IMR-90 (cell line): ENCODE results near the gene PPP2R5A. TPM values are rescaled to one million over a fixed set of nuclear protein-coding genes. Genes with fewer than 3 reads are reported as not detected.

Experiments used
- ATAC-seq: fragments of 200-7000 bp; cut with Tn5 transposase; 2 replicates; pipeline ENCODE4 v1.9.1; 2020; ENCODE audit warnings: low read depth, mild to moderate bottlenecking, moderate library complexity
- BruUV-seq: library from RNA; stranded (reverse); fragments of 400-500 nt; replicated peaks from 2 replicates; lab custom pipeline; 2021; lab: Mats Ljungman, UMichigan
- CTCF ChIA-PET: fragments of 300-600 bp; formaldehyde crosslinking; extraction: SDS; loops from one replicate; lab custom pipeline; 2021; ENCODE audit warnings: antibody characterized with exemption; lab: Yijun Ruan, JAX
- POLR2A ChIA-PET: fragments of 300-600 bp; sonication (Branson Sonifier 250); formaldehyde crosslinking; loops from one replicate; lab custom pipeline; 2022; ENCODE audit warnings: antibody characterized with exemption; ENCODE audit not compliant: unreplicated experiment; lab: Charles Lee
- DNase-seq: peaks from one replicate; pipeline ENCODE4 v3.0.0; 2013
- H2AFZ ChIP-seq: replicated peaks from 2 replicates; pipeline ENCODE3; 2013; ENCODE audit warnings: low read length, mild to moderate bottlenecking; ENCODE audit not compliant: poor library complexity
- H2AK5ac ChIP-seq: 2 replicates; pipeline ENCODE4 v1.6.1; 2013; ENCODE audit warnings: low read depth, low read length, inconsistent platforms
- H2AK9ac ChIP-seq: replicated peaks from 2 replicates; pipeline ENCODE3; 2013; ENCODE audit warnings: mild to moderate bottlenecking, low read depth, low read length, moderate library complexity; ENCODE audit not compliant: poor library complexity
- H2BK120ac ChIP-seq: 2 replicates; pipeline ENCODE4 v1.6.1; 2013; ENCODE audit warnings: low read depth, low read length, inconsistent platforms
- H2BK15ac ChIP-seq: 3 replicates; pipeline ENCODE4 v1.6.1; 2013; ENCODE audit warnings: low read depth, low read length, inconsistent platforms
- H2BK20ac ChIP-seq: 2 replicates; pipeline ENCODE4 v1.6.1; 2013; ENCODE audit warnings: low read depth, mild to moderate bottlenecking, inconsistent platforms, low read length, moderate library complexity
- H2BK5ac ChIP-seq: 2 replicates; pipeline ENCODE4 v1.6.1; 2013; ENCODE audit warnings: mild to moderate bottlenecking, low read depth, low read length, inconsistent platforms; ENCODE audit not compliant: poor library complexity, severe bottlenecking
- H3K14ac ChIP-seq: replicated peaks from 2 replicates; pipeline ENCODE4 v1.6.1; 2013; ENCODE audit warnings: low read depth, low read length, inconsistent platforms
- H3K18ac ChIP-seq: 2 replicates; pipeline ENCODE4 v1.6.1; 2013; ENCODE audit warnings: low read depth, low read length, control low read depth
- H3K23ac ChIP-seq: 2 replicates; pipeline ENCODE4 v1.6.1; 2013; ENCODE audit warnings: low read depth, low read length, inconsistent platforms
- H3K27ac ChIP-seq: 2 replicates; pipeline ENCODE4 v1.5.1; 2013; ENCODE audit warnings: mild to moderate bottlenecking, control low read depth, low read length; ENCODE audit not compliant: insufficient read depth
- H3K27me3 ChIP-seq: 2 replicates; pipeline ENCODE4 v1.6.1; 2013; ENCODE audit warnings: low read length; ENCODE audit not compliant: control insufficient read depth, insufficient read depth
- H3K36me3 ChIP-seq: 2 replicates; pipeline ENCODE4 v1.6.1; 2013; ENCODE audit warnings: low read length, mixed read lengths; ENCODE audit not compliant: control insufficient read depth, insufficient read depth
- H3K4ac ChIP-seq: 2 replicates; pipeline ENCODE4 v1.6.1; 2013; ENCODE audit warnings: low read depth, low read length, inconsistent platforms
- H3K4me1 ChIP-seq: 2 replicates; pipeline ENCODE4 v1.6.1; 2013; ENCODE audit warnings: low read length, mixed read lengths; ENCODE audit not compliant: control insufficient read depth, insufficient read depth
- H3K4me2 ChIP-seq: 2 replicates; pipeline ENCODE4 v1.6.1; 2013; ENCODE audit warnings: low read depth, mild to moderate bottlenecking, control low read depth, low read length, moderate library complexity
- H3K4me3 ChIP-seq: 2 replicates; pipeline ENCODE4 v1.5.1; 2013; ENCODE audit warnings: low read depth, mild to moderate bottlenecking, control low read depth, low read length, moderate library complexity; ENCODE audit not compliant: insufficient read depth
- H3K56ac ChIP-seq: 2 replicates; pipeline ENCODE4 v1.6.1; 2013; ENCODE audit warnings: low read length, inconsistent platforms; ENCODE audit not compliant: insufficient read depth; ENCODE audit errors: extremely low read depth
- H3K79me1 ChIP-seq, 2 experiments: 2 replicates each; pipeline ENCODE4 v1.6.1; 2013; ENCODE audit warnings: low read length in 2 of 2, inconsistent platforms in 1 of 2, low read depth in 1 of 2
- H3K9ac ChIP-seq: 2 replicates; pipeline ENCODE4 v1.6.1; 2013; ENCODE audit warnings: low read depth, low read length, control low read depth
- H3K9me1 ChIP-seq: 2 replicates; pipeline ENCODE4 v1.6.1; 2013; ENCODE audit warnings: low read length, inconsistent platforms; ENCODE audit not compliant: insufficient read depth
- H3K9me3 ChIP-seq: 2 replicates; pipeline ENCODE4 v1.6.1; 2013; ENCODE audit warnings: low read length; ENCODE audit not compliant: control insufficient read depth, insufficient read depth
- H4K20me1 ChIP-seq: 2 replicates; pipeline ENCODE4 v1.6.1; 2013; ENCODE audit warnings: low read length, inconsistent platforms; ENCODE audit not compliant: insufficient read depth
- H4K5ac ChIP-seq: 2 replicates; pipeline ENCODE4 v1.6.1; 2013; ENCODE audit warnings: mild to moderate bottlenecking, low read depth, low read length, control low read depth
- H4K8ac ChIP-seq, 2 experiments: 2 replicates each; pipeline ENCODE4 v1.6.1; 2013; ENCODE audit warnings: low read depth in 2 of 2, low read length in 2 of 2, control low read depth in 1 of 2, inconsistent platforms in 1 of 2
- H4K91ac ChIP-seq: 2 replicates; pipeline ENCODE4 v1.6.1; 2013; ENCODE audit warnings: low read depth, low read length, inconsistent platforms; ENCODE audit not compliant: insufficient read depth
- BHLHE40 ChIP-seq: fragments of 150-350 bp; IDR thresholded peaks from 2 replicates; pipeline ENCODE4 v1.6.1; 2016; ENCODE audit warnings: mild to moderate bottlenecking, low read depth, low read length
- CEBPB ChIP-seq: IDR thresholded peaks from 2 replicates; pipeline ENCODE4 v1.6.1; 2012; ENCODE audit warnings: low read depth, low read length, improper control_type of control experiment
- CTCF ChIP-seq: conservative IDR thresholded peaks from 2 replicates; pipeline ENCODE4 v1.5.1; 2012; ENCODE audit warnings: mild to moderate bottlenecking, low read depth, low read length, improper control_type of control experiment
- MAZ ChIP-seq: IDR thresholded peaks from 2 replicates; pipeline ENCODE4 v1.6.1; 2012; ENCODE audit warnings: low read depth, mild to moderate bottlenecking, low read length, improper control_type of control experiment, moderate library complexity, borderline replicate concordance
- MXI1 ChIP-seq: IDR thresholded peaks from 2 replicates; pipeline ENCODE4 v1.6.1; 2012; ENCODE audit warnings: low read depth, mild to moderate bottlenecking, low read length, moderate library complexity, borderline replicate concordance
- POLR2A ChIP-seq: IDR thresholded peaks from 2 replicates; pipeline ENCODE4 v1.6.1; 2012; ENCODE audit warnings: mild to moderate bottlenecking, low read depth, low read length
- RAD21 ChIP-seq: IDR thresholded peaks from 2 replicates; pipeline ENCODE4 v1.6.1; 2012; ENCODE audit warnings: low read length, improper control_type of control experiment
- SMC3 ChIP-seq: fragments of 150-350 bp; IDR thresholded peaks from 2 replicates; pipeline ENCODE4 v1.6.1; 2016; ENCODE audit warnings: low read depth, mild to moderate bottlenecking, antibody characterized with exemption, low read length, moderate library complexity
- WGBS, 2 experiments: methylation state at CpG; one replicate each; pipeline versions ENCODE4 v1.1.5 to v1.1.7; 2013; ENCODE audit warnings: missing lambda C conversion rate in 2 of 2; ENCODE audit not compliant: insufficient read length in 1 of 2; ENCODE audit errors: extremely low coverage in 2 of 2; 5-methylcytosine and 5-hydroxymethylcytosine counted together
- dilution Hi-C: fragments of 300-500 bp; cut with HindIII; formaldehyde crosslinking; loops from one replicate; pipeline ENCODE4 v1.14.3; 2018; ENCODE audit warnings: low sequenced_read_pairs; ENCODE audit not compliant: unreplicated experiment
- in situ Hi-C: fragments of 300-500 bp; cut with MboI; formaldehyde crosslinking; loops from 3 replicates; pipeline ENCODE4 v1.14.3; 2019; ENCODE audit warnings: low sequenced_read_pairs, inconsistent platforms, mixed read lengths
- intact Hi-C: fragments of 100-400 bp; cut with micrococcal nuclease; formaldehyde crosslinking; loops from 2 replicates; pipeline ENCODE4 v1.10.0; 2022
- polyA plus RNA-seq, 3 experiments: library from polyadenylated mRNA; depleted of rRNA; stranded (reverse); fragments of >200 nt; gene quantifications; 2 replicates each; pipeline ENCODE4 v1.2.3, GENCODE V29; 2012; ENCODE audit warnings: low replicate concordance in 1 of 3
- total RNA-seq: library from RNA; depleted of rRNA; stranded (reverse); fragments of >200 nt; gene quantifications from 2 replicates; pipeline ENCODE4 v1.2.3, GENCODE V29; 2012

PPP2R5A gene
- total and polyA plus RNA-seq, 2 of the 4 experiments (the other 2 are of a cell fraction): 8.4 to 12.6 TPM

- Histone ChIP-seq H3K4ac (no peak overlapping the region), H3K9me3 (no peaks in the 10 kb centered on the region), H4K91ac (no peak overlapping the region), H3K18ac (no peak overlapping the region), H3K79me1 (peaks cover 22 to 65% of the 10 kb centered on the region in 2 experiments; a peak in 3 of 4 replicates), H2AFZ (no peak overlapping the region), H3K27me3 (no peaks in the 10 kb centered on the region), H2AK9ac (no peak overlapping the region), H4K8ac (no peak overlapping the region), H4K5ac (no peak overlapping the region), H3K4me3 (no peak overlapping the region), H2BK20ac (no peak overlapping the region), H3K9ac (no peak overlapping the region), H2BK120ac (no peak overlapping the region), H3K36me3 (no peaks in the 10 kb centered on the region), H3K4me2 (no peak overlapping the region; the same call in 1 of the 2 replicates), H3K4me1 (peaks cover 6% of the 10 kb centered on the region), H3K27ac (no peak overlapping the region), H4K20me1 (peaks cover 62% of the 10 kb centered on the region), H2BK15ac (no peak overlapping the region), H2AK5ac (no peak overlapping the region), H3K56ac (no peak overlapping the region), H3K23ac (no peak overlapping the region), H2BK5ac (no peak overlapping the region), H3K9me1 (no peaks in the 10 kb centered on the region; the same call in 1 of the 2 replicates), H3K14ac (no peak overlapping the region)
- DNase-seq: peak; percentile 44
- TF ChIP-seq CEBPB (no peak), BHLHE40 (no peak), MAZ (no peak), MXI1 (no peak), RAD21 (peak; percentile 81), CTCF (peak; percentile 76), SMC3 (peak; percentile 76), POLR2A (no peak)
- intact Hi-C loops: loop anchor here (1.0 to 5.0 kb wide), 3 partner anchors 165 to 609 kb away; no protein-coding TSS in a partner anchor
- BruUV-seq: no TSS peak
- CTCF ChIA-PET: interaction anchor here (0.5 to 2.5 kb wide), 10 partner anchors 23 to 256 kb away, joined by 3 to 28 read pairs (median 4); partner anchors contain the start of genes DTL and INTS7
- WGBS, 2 experiments: no CpG with 5 or more reads among the region's 6 CpGs
- in situ Hi-C loops: loop anchor here (5.0 to 10.0 kb wide), 2 partner anchors 163 to 219 kb away; no protein-coding TSS in a partner anchor
- dilution Hi-C loops: no loop called here
- ATAC-seq: peak; percentile 66
- POLR2A ChIA-PET: interaction anchor here (0.5 kb wide), 1 partner anchor 507 kb away, joined by 5 read pairs; no protein-coding TSS in a partner anchor
Observed at GRCh38 chr1:212291505-212292134, 6.4 kb downstream of the PPP2R5A start.
